HepG2 (cell line): Measurements from ENCODE around the gene SDK2. TPM values are rescaled to one million over a fixed set of nuclear protein-coding genes. Genes with fewer than 3 reads are reported as not detected.

ENCODE experiments used
- FIP1L1 ChIP-seq: fragments of 200-400 bp; formaldehyde crosslinking; IDR thresholded peaks from 2 replicates; pipeline ENCODE4 v1.6.1; 2018; ENCODE audit warnings: low read depth, mild to moderate bottlenecking, low read length, moderate library complexity, borderline replicate concordance; ENCODE audit not compliant: insufficient read depth
- PAX8 ChIP-seq: sonication (generic); formaldehyde crosslinking; IDR thresholded peaks from 2 replicates; pipeline ENCODE4 v1.8.0; 2022; ENCODE audit warnings: mild to moderate bottlenecking, missing genetic modification reagents, borderline replicate concordance
- RORA ChIP-seq: sonication (generic); formaldehyde crosslinking; IDR thresholded peaks from 2 replicates; pipeline ENCODE4 v1.5.0; 2020; ENCODE audit warnings: mild to moderate bottlenecking, missing genetic modification reagents, moderate library complexity
- SIN3A ChIP-seq: IDR thresholded peaks from 2 replicates; pipeline ENCODE4 v1.6.1; 2011; ENCODE audit warnings: low read depth, mild to moderate bottlenecking, control low read depth, low read length, borderline replicate concordance
- YY1 ChIP-seq: IDR thresholded peaks from 2 replicates; pipeline ENCODE4 v1.6.1; 2011; ENCODE audit warnings: low read length, low read depth, moderate library complexity, mild to moderate bottlenecking; ENCODE audit not compliant: insufficient read depth, insufficient replicate concordance
- ZNF260 ChIP-seq: sonication (generic); formaldehyde crosslinking; IDR thresholded peaks from 2 replicates; pipeline ENCODE4 v1.4.0; 2020; ENCODE audit warnings: missing genetic modification reagents, low read depth, mild to moderate bottlenecking, borderline replicate concordance
- ZNF451 ChIP-seq: sonication (generic); formaldehyde crosslinking; IDR thresholded peaks from 2 replicates; pipeline ENCODE4 v1.5.0; 2020; ENCODE audit warnings: mild to moderate bottlenecking, missing genetic modification reagents
- ZSCAN21 ChIP-seq: sonication (generic); formaldehyde crosslinking; IDR thresholded peaks from 2 replicates; pipeline ENCODE4 v1.8.0; 2022; ENCODE audit warnings: mild to moderate bottlenecking, missing genetic modification reagents, moderate library complexity, borderline replicate concordance
- polyA plus RNA-seq, 8 experiments: library from polyadenylated mRNA; depleted of rRNA in 3 of 8; stranded (reverse) in 7 of 8; unstranded in 1 of 8; fragments of >200 nt; fragmentation: Illumina TruSeq in 4 of 8; extraction: Trizol in 4 of 8; gene quantifications; 2 replicates each; pipeline versions ENCODE4 v1.2.1 to v1.2.3, GENCODE V29; 2011 to 2016; ENCODE audit warnings: low read depth in 4 of 8, missing spikeins in 1 of 8, mixed read lengths in 1 of 8; ENCODE audit not compliant: insufficient read depth in 1 of 8
- total RNA-seq, 5 experiments: library from RNA; depleted of rRNA; stranded (reverse); fragments of >200 nt; fragmentation: Illumina TruSeq; extraction: Trizol; gene quantifications; 2 replicates each; pipeline ENCODE4 v1.2.3, GENCODE V29; 2016; ENCODE audit warnings: low read depth in 1 of 5
- TF ChIP-seq, protein P1 (sequence below): sonication (generic); formaldehyde crosslinking; IDR thresholded peaks from one replicate; pipeline ENCODE4 v1.5.1; 2020; ENCODE audit warnings: mild to moderate bottlenecking, missing genetic modification reagents; ENCODE audit errors: not compliant biosample characterization
- TF ChIP-seq, protein P2 (sequence below): sonication (generic); formaldehyde crosslinking; IDR thresholded peaks from 2 replicates; pipeline ENCODE4 v1.9.0; 2021; ENCODE audit warnings: mild to moderate bottlenecking, missing genetic modification reagents
- TF ChIP-seq, protein P3 (sequence below): sonication (generic); formaldehyde crosslinking; IDR thresholded peaks from 2 replicates; pipeline ENCODE4 v1.5.1; 2020; ENCODE audit warnings: missing genetic modification reagents, mild to moderate bottlenecking, borderline replicate concordance

The SDK2 gene
- total and polyA plus RNA-seq, 2 of the 13 experiments (the other 11 are each of a cell fraction or from before 2014, with no cell fraction given) = not detected

DNA sequence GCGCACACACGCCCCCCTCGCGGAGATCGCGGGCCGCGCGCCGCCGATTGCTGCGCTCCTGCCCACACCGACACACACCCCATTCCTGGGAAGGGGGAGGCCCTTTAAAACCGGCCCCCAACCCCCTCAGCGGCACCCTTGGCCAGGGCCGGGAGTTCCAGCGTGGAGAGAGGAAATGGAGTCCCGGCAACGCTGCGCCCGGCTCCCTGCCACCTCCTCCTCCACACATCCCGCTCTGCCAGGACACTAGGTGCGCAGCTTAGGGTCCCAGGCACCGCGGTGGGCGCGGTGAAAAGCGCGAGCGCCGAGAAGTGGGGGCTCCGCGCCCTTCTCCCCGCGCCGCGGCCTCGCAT lies 332.8 kb downstream of the SDK2 start (continued):
- TF ChIP-seq, protein P1, sequence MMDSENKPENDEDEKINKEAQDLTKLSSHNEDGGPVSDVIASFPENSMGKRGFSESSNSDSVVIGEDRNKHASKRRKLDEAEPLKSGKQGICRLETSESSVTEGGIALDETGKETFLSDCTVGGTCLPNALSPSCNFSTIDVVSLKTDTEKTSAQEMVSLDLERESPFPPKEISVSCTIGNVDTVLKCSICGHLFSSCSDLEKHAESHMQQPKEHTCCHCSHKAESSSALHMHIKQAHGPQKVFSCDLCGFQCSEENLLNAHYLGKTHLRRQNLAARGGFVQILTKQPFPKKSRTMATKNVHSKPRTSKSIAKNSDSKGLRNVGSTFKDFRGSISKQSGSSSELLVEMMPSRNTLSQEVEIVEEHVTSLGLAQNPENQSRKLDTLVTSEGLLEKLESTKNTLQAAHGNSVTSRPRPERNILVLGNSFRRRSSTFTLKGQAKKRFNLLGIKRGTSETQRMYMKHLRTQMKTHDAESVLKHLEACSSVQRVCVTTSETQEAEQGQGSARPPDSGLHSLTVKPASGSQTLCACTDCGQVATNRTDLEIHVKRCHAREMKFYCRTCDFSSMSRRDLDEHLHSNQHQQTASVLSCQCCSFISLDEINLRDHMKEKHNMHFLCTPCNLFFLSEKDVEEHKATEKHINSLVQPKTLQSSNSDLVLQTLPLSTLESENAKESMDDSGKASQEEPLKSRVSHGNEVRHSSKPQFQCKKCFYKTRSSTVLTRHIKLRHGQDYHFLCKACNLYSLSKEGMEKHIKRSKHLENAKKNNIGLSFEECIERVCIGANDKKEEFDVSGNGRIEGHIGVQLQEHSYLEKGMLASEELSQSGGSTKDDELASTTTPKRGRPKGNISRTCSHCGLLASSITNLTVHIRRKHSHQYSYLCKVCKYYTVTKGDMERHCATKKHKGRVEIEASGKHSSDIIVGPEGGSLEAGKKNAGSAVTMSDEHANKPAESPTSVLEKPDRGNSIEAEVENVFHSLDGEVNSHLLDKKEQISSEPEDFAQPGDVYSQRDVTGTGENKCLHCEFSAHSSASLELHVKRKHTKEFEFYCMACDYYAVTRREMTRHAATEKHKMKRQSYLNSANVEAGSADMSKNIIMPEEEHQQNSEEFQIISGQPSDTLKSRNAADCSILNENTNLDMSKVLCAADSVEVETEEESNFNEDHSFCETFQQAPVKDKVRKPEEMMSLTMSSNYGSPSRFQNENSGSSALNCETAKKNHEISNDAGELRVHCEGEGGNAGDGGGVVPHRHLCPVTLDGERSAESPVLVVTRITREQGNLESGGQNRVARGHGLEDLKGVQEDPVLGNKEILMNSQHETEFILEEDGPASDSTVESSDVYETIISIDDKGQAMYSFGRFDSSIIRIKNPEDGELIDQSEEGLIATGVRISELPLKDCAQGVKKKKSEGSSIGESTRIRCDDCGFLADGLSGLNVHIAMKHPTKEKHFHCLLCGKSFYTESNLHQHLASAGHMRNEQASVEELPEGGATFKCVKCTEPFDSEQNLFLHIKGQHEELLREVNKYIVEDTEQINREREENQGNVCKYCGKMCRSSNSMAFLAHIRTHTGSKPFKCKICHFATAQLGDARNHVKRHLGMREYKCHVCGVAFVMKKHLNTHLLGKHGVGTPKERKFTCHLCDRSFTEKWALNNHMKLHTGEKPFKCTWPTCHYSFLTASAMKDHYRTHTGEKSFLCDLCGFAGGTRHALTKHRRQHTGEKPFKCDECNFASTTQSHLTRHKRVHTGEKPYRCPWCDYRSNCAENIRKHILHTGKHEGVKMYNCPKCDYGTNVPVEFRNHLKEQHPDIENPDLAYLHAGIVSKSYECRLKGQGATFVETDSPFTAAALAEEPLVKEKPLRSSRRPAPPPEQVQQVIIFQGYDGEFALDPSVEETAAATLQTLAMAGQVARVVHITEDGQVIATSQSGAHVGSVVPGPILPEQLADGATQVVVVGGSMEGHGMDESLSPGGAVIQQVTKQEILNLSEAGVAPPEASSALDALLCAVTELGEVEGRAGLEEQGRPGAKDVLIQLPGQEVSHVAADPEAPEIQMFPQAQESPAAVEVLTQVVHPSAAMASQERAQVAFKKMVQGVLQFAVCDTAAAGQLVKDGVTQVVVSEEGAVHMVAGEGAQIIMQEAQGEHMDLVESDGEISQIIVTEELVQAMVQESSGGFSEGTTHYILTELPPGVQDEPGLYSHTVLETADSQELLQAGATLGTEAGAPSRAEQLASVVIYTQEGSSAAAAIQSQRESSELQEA = no peak
- TF ChIP-seq ZSCAN21 (CRISPR knock-in tag) = no peak
- 0 out of 2 replicates have a peak, but pooled peaks have one; percentile 34 for TF ChIP-seq ZNF260 (CRISPR knock-in tag)
- no peak for TF ChIP-seq YY1
- no peak; the same call in 1 of the 2 replicates for TF ChIP-seq SIN3A
- TF ChIP-seq, protein P2, sequence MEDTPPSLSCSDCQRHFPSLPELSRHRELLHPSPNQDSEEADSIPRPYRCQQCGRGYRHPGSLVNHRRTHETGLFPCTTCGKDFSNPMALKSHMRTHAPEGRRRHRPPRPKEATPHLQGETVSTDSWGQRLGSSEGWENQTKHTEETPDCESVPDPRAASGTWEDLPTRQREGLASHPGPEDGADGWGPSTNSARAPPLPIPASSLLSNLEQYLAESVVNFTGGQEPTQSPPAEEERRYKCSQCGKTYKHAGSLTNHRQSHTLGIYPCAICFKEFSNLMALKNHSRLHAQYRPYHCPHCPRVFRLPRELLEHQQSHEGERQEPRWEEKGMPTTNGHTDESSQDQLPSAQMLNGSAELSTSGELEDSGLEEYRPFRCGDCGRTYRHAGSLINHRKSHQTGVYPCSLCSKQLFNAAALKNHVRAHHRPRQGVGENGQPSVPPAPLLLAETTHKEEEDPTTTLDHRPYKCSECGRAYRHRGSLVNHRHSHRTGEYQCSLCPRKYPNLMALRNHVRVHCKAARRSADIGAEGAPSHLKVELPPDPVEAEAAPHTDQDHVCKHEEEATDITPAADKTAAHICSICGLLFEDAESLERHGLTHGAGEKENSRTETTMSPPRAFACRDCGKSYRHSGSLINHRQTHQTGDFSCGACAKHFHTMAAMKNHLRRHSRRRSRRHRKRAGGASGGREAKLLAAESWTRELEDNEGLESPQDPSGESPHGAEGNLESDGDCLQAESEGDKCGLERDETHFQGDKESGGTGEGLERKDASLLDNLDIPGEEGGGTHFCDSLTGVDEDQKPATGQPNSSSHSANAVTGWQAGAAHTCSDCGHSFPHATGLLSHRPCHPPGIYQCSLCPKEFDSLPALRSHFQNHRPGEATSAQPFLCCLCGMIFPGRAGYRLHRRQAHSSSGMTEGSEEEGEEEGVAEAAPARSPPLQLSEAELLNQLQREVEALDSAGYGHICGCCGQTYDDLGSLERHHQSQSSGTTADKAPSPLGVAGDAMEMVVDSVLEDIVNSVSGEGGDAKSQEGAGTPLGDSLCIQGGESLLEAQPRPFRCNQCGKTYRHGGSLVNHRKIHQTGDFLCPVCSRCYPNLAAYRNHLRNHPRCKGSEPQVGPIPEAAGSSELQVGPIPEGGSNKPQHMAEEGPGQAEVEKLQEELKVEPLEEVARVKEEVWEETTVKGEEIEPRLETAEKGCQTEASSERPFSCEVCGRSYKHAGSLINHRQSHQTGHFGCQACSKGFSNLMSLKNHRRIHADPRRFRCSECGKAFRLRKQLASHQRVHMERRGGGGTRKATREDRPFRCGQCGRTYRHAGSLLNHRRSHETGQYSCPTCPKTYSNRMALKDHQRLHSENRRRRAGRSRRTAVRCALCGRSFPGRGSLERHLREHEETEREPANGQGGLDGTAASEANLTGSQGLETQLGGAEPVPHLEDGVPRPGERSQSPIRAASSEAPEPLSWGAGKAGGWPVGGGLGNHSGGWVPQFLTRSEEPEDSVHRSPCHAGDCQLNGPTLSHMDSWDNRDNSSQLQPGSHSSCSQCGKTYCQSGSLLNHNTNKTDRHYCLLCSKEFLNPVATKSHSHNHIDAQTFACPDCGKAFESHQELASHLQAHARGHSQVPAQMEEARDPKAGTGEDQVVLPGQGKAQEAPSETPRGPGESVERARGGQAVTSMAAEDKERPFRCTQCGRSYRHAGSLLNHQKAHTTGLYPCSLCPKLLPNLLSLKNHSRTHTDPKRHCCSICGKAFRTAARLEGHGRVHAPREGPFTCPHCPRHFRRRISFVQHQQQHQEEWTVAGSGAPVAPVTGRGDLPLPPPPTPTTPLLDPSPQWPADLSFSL (CRISPR knock-in tag) = no peak
- TF ChIP-seq FIP1L1 = no peak
- TF ChIP-seq RORA (CRISPR knock-in tag) = no peak
- TF ChIP-seq ZNF451 = no peak
- TF ChIP-seq, protein P3, sequence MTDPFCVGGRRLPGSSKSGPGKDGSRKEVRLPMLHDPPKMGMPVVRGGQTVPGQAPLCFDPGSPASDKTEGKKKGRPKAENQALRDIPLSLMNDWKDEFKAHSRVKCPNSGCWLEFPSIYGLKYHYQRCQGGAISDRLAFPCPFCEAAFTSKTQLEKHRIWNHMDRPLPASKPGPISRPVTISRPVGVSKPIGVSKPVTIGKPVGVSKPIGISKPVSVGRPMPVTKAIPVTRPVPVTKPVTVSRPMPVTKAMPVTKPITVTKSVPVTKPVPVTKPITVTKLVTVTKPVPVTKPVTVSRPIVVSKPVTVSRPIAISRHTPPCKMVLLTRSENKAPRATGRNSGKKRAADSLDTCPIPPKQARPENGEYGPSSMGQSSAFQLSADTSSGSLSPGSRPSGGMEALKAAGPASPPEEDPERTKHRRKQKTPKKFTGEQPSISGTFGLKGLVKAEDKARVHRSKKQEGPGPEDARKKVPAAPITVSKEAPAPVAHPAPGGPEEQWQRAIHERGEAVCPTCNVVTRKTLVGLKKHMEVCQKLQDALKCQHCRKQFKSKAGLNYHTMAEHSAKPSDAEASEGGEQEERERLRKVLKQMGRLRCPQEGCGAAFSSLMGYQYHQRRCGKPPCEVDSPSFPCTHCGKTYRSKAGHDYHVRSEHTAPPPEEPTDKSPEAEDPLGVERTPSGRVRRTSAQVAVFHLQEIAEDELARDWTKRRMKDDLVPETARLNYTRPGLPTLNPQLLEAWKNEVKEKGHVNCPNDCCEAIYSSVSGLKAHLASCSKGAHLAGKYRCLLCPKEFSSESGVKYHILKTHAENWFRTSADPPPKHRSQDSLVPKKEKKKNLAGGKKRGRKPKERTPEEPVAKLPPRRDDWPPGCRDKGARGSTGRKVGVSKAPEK = 0 out of 2 replicates have a peak, but pooled peaks have one; percentile 19
- TF ChIP-seq PAX8 (CRISPR knock-in tag) = 0 out of 2 replicates have a peak, but pooled peaks have one; percentile 15
